ENCODE data around the gene ADARB2.
"Not testable (repeated sequence)": the region's sequence is repeated elsewhere in the genome, so short reads cannot be mapped to it uniquely, and the experiment has no call there.

The ADARB2 gene

GRCh38 chr10:1173091-1173490 is 564.2 kb downstream of the ADARB2 start:
- no peak for DNase-seq

GRCh38 chr10:1172256-1172984 is 564.9 kb downstream of the ADARB2 start:
- no peak for DNase-seq

- DNase-seq: no peak
These were observed 565.7 kb downstream of the ADARB2 start for GRCh38 chr10:1171586-1171985.

GRCh38 chr10:1171182-1171581 is 566.1 kb downstream of the ADARB2 start:
- no peak for DNase-seq

GRCh38 chr10:1170867-1171180 is 566.5 kb downstream of the ADARB2 start:
- no peak for DNase-seq

GRCh38 chr10:1169981-1170866 is 567.1 kb downstream of the ADARB2 start:
- DNase-seq: no peak

DNA sequence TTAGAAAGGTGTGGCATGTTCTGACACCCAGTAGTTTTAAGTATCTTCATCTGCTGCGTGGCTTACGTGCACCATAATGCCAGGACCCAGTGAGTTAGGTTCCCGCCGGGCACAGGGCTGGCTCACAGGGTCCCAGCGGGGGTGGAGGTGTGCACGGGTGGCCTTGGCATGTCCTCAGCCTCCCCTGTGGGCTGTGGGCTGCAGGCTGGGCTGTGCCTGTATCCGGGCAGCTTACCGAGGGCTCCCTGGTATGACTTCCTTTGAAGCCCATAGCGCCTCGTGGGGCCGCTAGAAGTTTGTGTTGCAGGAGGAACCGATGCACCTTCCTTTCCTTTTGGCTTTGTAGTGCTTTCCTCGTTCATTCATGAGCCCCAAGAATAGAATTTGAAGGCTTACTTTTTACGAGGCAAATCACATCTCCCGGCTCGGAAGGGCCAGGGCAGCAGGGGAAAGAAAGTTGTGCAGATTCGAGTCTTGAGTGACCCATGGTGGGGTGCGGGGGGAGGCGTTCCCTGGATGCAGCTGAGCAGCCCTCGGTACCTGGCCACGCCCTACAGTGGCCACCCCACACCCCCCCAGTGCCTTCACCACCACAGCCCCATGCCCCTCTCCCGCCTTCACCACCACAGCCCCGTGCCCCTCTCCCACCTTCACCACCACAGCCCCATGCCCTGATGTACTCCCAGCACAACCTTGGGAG is 568.0 kb downstream of the ADARB2 start:
- DNase-seq: no peak

GRCh38 chr10:1168763-1169162 is 568.6 kb downstream of the ADARB2 start:
- DNase-seq: no peak

DNA sequence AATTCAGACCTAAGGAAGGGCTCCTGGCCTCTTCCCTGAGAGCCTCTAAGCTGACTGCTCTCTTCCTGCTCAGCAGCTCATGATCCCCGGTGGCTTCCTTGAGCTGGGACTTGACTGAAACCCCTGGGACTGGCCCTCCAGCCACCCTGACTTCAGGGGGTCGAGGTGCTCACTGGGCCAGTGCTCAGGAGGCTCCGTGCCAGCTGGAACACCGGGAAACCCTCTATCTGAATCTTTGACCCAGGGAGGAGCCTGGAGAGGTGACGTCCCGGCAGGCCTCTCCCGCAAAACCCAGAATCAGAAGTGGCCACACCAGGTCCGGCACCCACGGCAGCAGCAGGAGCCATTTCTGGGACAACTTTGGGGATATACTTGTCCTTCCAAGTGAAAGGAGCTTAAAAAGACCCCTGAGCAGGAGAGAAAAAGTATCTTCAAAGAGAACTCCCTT is 570.5 kb downstream of the ADARB2 start:
- no peak for DNase-seq

GRCh38 chr10:1166101-1166827 is 571.1 kb downstream of the ADARB2 start:
- DNase-seq: no peak

GRCh38 chr10:1163831-1164230 is 573.5 kb downstream of the ADARB2 start:
- DNase-seq: no peak

- DNase-seq: no peak
These were observed 574.1 kb downstream of the ADARB2 start for GRCh38 chr10:1163204-1163660.

DNA sequence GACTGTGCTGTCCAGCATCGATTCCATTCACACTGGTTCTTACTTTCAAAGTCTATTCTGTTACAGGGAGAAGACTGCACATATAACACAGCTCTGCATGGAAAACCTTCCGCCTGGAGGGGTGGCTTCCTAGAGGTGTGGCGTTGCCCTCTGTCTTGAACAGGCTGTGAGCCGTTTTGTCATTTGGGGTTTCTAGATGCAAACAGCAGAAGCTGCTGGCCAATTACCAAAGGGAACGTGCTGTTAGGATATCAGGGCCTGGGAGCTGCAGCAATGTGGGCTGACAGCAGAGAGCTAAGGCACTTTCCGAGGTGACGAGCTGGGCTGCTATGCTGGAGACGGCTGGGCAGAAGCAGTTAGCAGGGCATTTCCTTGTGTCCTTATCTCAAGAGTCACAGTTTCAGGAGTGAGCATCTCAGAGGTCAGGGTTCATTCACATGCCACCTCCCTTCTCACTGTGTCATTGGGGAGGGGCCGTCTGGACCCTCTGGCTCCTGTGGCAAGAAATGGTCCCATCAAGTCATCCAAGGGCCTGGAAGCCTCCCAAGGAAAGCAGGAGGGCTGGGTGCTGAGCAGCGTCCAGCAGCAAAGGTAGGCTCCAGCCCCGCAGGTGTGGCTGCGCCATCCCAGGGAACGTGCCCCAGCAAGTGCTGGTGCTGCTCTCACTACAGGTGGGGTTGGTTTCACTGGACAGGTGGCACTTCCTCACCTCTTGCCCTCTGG is 574.7 kb downstream of the ADARB2 start:
- DNase-seq: no peak

- DNase-seq: not testable (repeated sequence)
These were observed 576.0 kb downstream of the ADARB2 start for GRCh38 chr10:1161315-1161673.

DNA sequence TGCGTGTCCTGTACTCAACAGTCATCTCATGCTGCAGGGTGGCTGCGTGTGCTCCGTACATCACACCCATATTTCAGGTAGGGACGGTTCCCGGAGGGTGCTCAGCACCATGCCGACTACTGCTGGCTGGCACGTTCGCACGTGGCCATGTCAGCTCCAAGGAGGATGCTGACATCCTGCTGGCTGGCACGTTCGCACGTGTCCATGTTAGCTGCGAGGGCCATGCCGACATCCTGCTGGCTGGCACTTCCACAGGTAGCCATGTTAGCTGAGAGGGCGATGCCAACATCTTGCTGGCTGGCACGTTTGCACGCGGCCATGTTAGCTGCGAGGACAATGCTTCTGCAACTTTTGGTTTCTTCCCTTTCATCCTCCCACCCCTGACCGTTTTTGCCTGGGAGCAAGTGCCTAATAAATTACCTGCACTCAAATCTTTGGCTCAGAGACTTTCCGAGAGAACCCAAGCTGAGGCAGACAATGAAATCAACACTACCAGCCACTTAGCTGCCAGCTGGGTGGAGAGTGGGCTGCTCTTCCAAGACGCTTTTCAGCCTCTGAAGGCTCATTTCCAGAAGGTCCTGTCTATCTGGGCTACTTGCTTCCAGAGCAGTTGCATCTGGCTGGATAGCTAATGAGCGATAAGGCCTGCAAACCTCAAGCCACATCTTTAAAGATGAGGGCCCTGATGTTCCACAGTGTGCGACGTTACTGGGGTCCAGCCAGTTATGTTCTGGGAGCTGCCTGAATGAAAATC is 576.6 kb downstream of the ADARB2 start:
- DNase-seq: no peak

DNA sequence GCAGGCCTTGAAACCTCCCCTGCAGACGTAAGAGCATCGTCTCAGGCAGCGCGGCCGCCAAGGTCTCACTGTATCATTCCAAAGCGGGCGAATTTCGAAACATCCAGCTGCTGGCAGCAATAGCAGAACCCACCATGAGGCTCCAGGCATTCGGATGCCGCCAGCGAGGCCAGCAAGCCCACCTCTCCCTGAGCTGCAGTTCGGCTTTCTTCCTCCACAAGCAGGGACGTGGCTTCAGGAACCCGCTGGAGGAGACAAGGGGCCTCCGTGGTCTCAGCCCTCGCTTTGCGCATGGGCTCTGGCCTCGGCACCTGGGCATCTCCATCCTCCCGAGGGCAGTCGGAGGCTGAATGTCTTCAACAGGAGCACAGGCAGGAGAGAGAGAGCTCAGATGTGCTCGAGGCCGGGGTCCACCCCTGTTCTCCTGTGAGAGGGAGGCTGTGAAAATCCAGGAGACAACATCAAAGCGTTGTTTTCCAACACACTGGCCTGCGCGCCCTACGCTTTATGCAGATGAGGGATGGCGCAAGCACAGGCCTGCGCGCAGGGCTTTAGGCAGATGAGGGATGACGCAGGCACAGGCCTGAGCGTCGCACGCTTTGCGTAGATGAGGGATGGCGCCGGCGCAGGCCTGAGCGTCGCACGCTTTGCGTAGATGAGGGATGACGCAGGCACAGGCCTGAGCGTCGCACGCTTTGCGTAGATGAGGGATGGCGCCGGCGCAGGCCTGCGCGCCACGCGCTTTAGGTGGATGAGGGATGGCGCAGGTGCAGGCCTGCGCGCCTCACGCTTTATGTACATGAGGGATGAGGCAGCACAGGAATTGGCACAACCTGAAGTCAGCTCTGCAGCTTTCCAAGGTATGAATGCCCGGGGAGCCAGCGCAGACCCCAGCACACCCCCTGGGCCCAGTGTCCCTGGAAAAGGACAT is 577.9 kb downstream of the ADARB2 start:
- DNase-seq: no peak

- DNase-seq: not testable (repeated sequence)
These were observed 578.8 kb downstream of the ADARB2 start for GRCh38 chr10:1158536-1158935.

GRCh38 chr10:1158066-1158465 is 579.3 kb downstream of the ADARB2 start:
- no peak for DNase-seq

DNA sequence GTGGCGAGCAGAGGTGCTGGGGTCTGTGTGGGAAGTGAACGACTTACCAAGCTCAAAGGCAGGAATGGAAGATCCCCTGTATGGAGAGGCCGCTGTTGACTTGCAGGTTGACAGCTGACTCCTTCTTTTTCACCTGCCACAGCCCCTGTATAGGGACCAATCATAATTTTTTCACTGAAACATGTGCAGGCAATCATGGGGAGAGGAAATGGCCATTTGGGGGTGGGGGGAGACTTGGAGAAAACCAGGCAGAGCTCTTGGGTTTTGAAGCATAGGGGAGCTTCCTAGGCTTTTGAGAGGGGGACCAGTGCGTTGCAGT is 579.8 kb downstream of the ADARB2 start:
- no peak for DNase-seq

- no peak for DNase-seq
These were observed 580.3 kb downstream of the ADARB2 start for GRCh38 chr10:1156921-1157614.
